Small intestine (tissue), 7 donors: ENCODE data around the gene FGGY. TPM values are rescaled to one million over a fixed set of nuclear protein-coding genes. Genes with fewer than 3 reads are reported as not detected.
"Not testable (repeated sequence)": the region's sequence is repeated elsewhere in the genome, so short reads cannot be mapped to it uniquely, and the experiment has no call there.

Experiments used
- DNase-seq, 2 donors: peaks; one replicate each; pipeline versions ENCODE4 v3.0.0 to v3.0.0-alpha.2; 2013
- FAIRE-seq: peaks from 2 replicates; lab custom pipeline; 2012; peaks lifted over from hg19 to GRCh38; lab: Jason Lieb, UNC
- H3K27ac ChIP-seq, 3 donors: one replicate each; pipeline ENCODE4 v1.5.1; 2013; ENCODE audit warnings: low read length in 2 of 3, mild to moderate bottlenecking in 2 of 3, control low read depth in 1 of 3, inconsistent platforms in 1 of 3, low read depth in 1 of 3, moderate library complexity in 1 of 3
- H3K27me3 ChIP-seq, 3 donors: one replicate each; pipeline ENCODE4 v1.6.1; 2013; ENCODE audit warnings: low read length in 3 of 3, inconsistent platforms in 1 of 3; ENCODE audit not compliant: control insufficient read depth in 3 of 3, insufficient read depth in 3 of 3
- H3K36me3 ChIP-seq, 3 donors: one replicate each; pipeline ENCODE4 v1.6.1; 2013; ENCODE audit warnings: low read length in 3 of 3, inconsistent platforms in 1 of 3, low read depth in 1 of 3, mild to moderate bottlenecking in 1 of 3, moderate library complexity in 1 of 3; ENCODE audit not compliant: control insufficient read depth in 3 of 3, insufficient read depth in 2 of 3
- H3K4me1 ChIP-seq, 3 donors: one replicate each; pipeline ENCODE4 v1.6.1; 2013; ENCODE audit warnings: low read length in 2 of 3, inconsistent platforms in 1 of 3, low read depth in 1 of 3, mild to moderate bottlenecking in 1 of 3, moderate library complexity in 1 of 3; ENCODE audit not compliant: control insufficient read depth in 3 of 3, insufficient read depth in 2 of 3
- H3K4me3 ChIP-seq, 3 donors: one replicate each; pipeline ENCODE4 v1.5.1; 2013; ENCODE audit warnings: low read length in 3 of 3, control low read depth in 1 of 3, inconsistent platforms in 1 of 3, low read depth in 1 of 3, mild to moderate bottlenecking in 1 of 3, moderate library complexity in 1 of 3
- H3K9me3 ChIP-seq, 2 donors: one replicate each; pipeline ENCODE4 v1.6.1; 2013; ENCODE audit warnings: low read depth in 1 of 2, low read length in 1 of 2; ENCODE audit not compliant: control insufficient read depth in 2 of 2, insufficient read depth in 1 of 2
- WGBS, 3 donors: extraction: QIAGEN DNeasy Blood & Tissue Kit; methylation state at CpG; one replicate each; pipeline ENCODE4 v1.1.7; 2013; 5-methylcytosine and 5-hydroxymethylcytosine counted together
- polyA plus RNA-seq, 4 donors: library from polyadenylated mRNA; stranded (reverse) in 3 of 4; unstranded in 1 of 4; fragments of 200-250 nt in 3 of 4; fragments of 120-200 nt in 1 of 4; gene quantifications; one replicate each; pipeline versions ENCODE4 v1.2.1 to v1.2.3, GENCODE V29; 2013
- donor health status: healthy with polysubstance abuse.
- donor health status: control.
- donor health status: control.
- donor health status: Bipolar disorder and iron deficiency.
- donor health status: healthy.

Gene FGGY
- polyA plus RNA-seq, 4 donors = 12.3 to 28.0 (median 15.0) TPM

GRCh38 chr1:59353453-59353852 lies 56.6 kb downstream of the FGGY start:
- no peak overlapping the region for H3K4me3 ChIP-seq
- FAIRE-seq (no peak), DNase-seq (no peak)
- H3K4me1 ChIP-seq = peaks cover 0 to 22% (median 0%) of the 10 kb centered on the region in 3 donors
- no peaks in the 10 kb centered on the region for H3K9me3 ChIP-seq
- 75 to 84% (median 77%) methylated on average over 3 of the region's 3 CpGs for WGBS, 3 donors
- no peak overlapping the region for H3K27ac ChIP-seq
- H3K27me3 ChIP-seq = no peaks in the 10 kb centered on the region
- peaks cover 0 to 4% (median 0%) of the 10 kb centered on the region in 3 donors for H3K36me3 ChIP-seq

DNA sequence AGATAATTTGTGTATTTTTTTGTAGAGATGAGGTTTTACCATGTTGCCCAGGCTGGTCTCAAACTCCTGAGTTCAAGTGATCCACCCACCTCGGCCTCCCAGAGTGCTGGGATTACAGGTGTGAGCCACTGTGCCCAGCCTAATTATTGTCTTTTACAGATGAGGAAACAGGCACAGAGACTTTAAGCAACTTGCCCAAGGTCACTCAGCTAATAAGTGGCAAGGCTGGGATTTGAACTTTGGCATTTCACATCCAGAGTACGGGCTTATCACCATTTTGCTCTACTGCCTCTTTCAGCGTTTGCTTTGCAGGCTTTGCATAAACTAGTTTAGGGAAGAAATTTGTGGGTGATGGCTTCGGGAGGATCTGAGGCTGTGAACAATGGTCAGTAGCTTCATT lies 57.3 kb downstream of the FGGY start:
- not testable (repeated sequence) for DNase-seq, H3K27me3 ChIP-seq, H3K36me3 ChIP-seq, H3K9me3 ChIP-seq, H3K4me3 ChIP-seq, FAIRE-seq
- Histone ChIP-seq H3K27ac (peak overlapping the region in 1 of 3 donors; percentile 49), H3K4me1 (peaks cover 0 to 28% (median 0%) of the 10 kb centered on the region in 3 donors)
- WGBS, 3 donors = 51 to 77% (median 55%) methylated on average over 4 of the region's 4 CpGs

- no peak for FAIRE-seq
- peaks cover 0 to 4% (median 0%) of the 10 kb centered on the region in 3 donors for H3K36me3 ChIP-seq
- peak; percentile 14 to 47 for DNase-seq
- H3K9me3 ChIP-seq = no peaks in the 10 kb centered on the region
- WGBS, 3 donors = 26 to 49% (median 37%) methylated on average over 5 of the region's 5 CpGs
- peak overlapping the region in 1 of 3 donors; percentile 49 for H3K27ac ChIP-seq
- H3K27me3 ChIP-seq = no peaks in the 10 kb centered on the region
- peaks cover 0 to 34% (median 0%) of the 10 kb centered on the region in 3 donors for H3K4me1 ChIP-seq
- no peak overlapping the region for H3K4me3 ChIP-seq
These were observed 57.9 kb downstream of the FGGY start for GRCh38 chr1:59354709-59355337.

DNA sequence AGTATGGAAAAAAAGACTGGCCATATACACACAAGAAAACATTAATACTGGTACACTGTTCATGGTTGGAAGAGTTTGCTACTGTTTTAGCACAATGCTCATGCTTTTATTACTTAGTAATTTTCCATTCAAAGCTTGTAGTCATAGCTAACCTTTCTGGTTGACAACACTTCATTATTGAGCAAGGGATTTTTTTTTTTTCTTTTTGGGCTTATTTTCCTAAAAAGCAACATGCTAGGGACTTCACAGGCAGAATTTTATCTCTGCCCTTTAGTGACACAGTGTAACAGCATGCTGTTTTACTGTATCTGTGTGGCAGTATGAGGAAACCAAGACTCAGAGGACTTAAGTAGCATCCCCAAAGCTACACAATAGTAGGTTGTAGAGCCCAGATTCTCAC lies 58.5 kb downstream of the FGGY start:
- Histone ChIP-seq H3K27me3 (no peaks in the 10 kb centered on the region), H3K36me3 (peaks cover 0 to 4% (median 0%) of the 10 kb centered on the region in 3 donors), H3K4me3 (no peak overlapping the region), H3K27ac (peak overlapping the region in 1 of 3 donors; percentile 19), H3K4me1 (peaks cover 0 to 37% (median 0%) of the 10 kb centered on the region in 3 donors), H3K9me3 (no peaks in the 10 kb centered on the region)
- FAIRE-seq = no peak
- peak in 1 of 2 donors; percentile 31 for DNase-seq

- Histone ChIP-seq H3K9me3 (no peaks in the 10 kb centered on the region), H3K27me3 (no peaks in the 10 kb centered on the region), H3K4me3 (no peak overlapping the region), H3K36me3 (peaks cover 0 to 6% (median 0%) of the 10 kb centered on the region in 3 donors), H3K27ac (no peak overlapping the region), H3K4me1 (peaks cover 0 to 48% (median 0%) of the 10 kb centered on the region in 3 donors)
- WGBS, 3 donors = 67 to 85% (median 75%) methylated on average over 1 of the region's 1 CpG
- no peak for FAIRE-seq
- no peak for DNase-seq
These were observed 59.7 kb downstream of the FGGY start for GRCh38 chr1:59356627-59357026.

DNA sequence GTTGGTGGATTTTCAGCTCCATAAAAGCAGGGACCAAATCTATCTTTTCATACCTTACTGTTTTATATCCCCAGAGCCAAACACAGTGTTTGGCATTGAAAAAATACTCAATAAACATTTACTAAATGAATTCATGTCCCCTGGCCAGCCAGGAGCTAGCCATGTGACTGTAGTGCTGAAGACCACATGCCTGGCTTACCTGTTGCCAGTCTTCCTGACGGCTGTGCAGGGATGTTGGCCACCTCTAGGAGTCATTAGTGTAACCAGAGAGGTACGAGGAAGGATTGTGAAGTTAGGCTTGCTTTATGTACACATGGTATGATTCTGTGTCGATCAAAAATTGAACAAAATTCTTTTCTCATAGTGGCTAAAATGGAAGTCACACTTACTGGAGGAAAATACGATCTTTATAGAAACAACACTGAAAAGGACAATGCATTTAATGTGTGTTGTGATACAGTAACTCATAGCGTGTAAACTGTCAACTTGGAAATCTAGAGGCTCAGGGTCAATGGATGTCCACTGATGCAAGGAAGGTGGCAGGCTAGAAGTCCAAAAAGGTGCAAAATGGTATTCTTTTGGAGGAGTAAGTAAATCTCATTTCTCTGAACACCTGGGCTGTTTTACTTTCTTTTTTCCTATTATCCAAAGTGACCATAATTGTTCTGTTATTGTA lies 60.9 kb downstream of the FGGY start:
- Histone ChIP-seq H3K27ac (peak overlapping the region in 1 of 3 donors; percentile 3), H3K4me1 (peaks cover 0 to 50% (median 0%) of the 10 kb centered on the region in 3 donors), H3K4me3 (no peak overlapping the region), H3K27me3 (no peaks in the 10 kb centered on the region), H3K36me3 (peaks cover 0 to 8% (median 0%) of the 10 kb centered on the region in 3 donors), H3K9me3 (no peaks in the 10 kb centered on the region)
- WGBS, 3 donors = 79 to 86% (median 85%) methylated on average over 5 of the region's 5 CpGs
- FAIRE-seq (no peak), DNase-seq (peak in 1 of 2 donors; percentile 21)

- WGBS, 3 donors = 39 to 53% (median 43%) methylated on average over 1 of the region's 1 CpG
- H3K27ac ChIP-seq = peak overlapping the region in 1 of 3 donors; percentile 13
- DNase-seq (peak in 1 of 2 donors; percentile 29), FAIRE-seq (no peak)
- H3K27me3 ChIP-seq = no peaks in the 10 kb centered on the region
- peaks cover 0 to 9% (median 0%) of the 10 kb centered on the region in 3 donors for H3K36me3 ChIP-seq
- H3K4me1 ChIP-seq = peaks cover 0 to 50% (median 0%) of the 10 kb centered on the region in 3 donors
- H3K9me3 ChIP-seq = no peaks in the 10 kb centered on the region
- no peak overlapping the region for H3K4me3 ChIP-seq
These were observed 62.4 kb downstream of the FGGY start for GRCh38 chr1:59359325-59359724.

GRCh38 chr1:59360170-59360569 lies 63.3 kb downstream of the FGGY start:
- 87 to 92% (median 90%) methylated on average over 4 of the region's 4 CpGs for WGBS, 3 donors
- FAIRE-seq (no peak), DNase-seq (peak in 1 of 2 donors; percentile 20)
- Histone ChIP-seq H3K4me1 (peaks cover 0 to 44% (median 0%) of the 10 kb centered on the region in 3 donors), H3K27me3 (no peaks in the 10 kb centered on the region), H3K9me3 (no peaks in the 10 kb centered on the region), H3K4me3 (no peak overlapping the region), H3K27ac (peak overlapping the region in 1 of 3 donors; percentile 53), H3K36me3 (peaks cover 0 to 9% (median 0%) of the 10 kb centered on the region in 3 donors)
